B cell (primary cell): ENCODE results near the gene C2CD3. TPM values are rescaled to one million over a fixed set of nuclear protein-coding genes. Genes with fewer than 3 reads are reported as not detected.

ENCODE experiments used
- ATAC-seq: fragments of 200-7000 bp; cut with Tn5 transposase; one replicate; pipeline ENCODE4 v1.10.0; 2021; ENCODE audit warnings: low read depth, mild to moderate bottlenecking, moderate number of reproducible peaks, moderate library complexity
- CTCF ChIA-PET: fragments of 350-600 bp; sonication (Branson Sonifier 250); formaldehyde crosslinking; loops from one replicate; lab custom pipeline; 2021; ENCODE audit warnings: antibody characterized with exemption, inconsistent platforms; lab: Charles Lee
- POLR2A ChIA-PET: fragments of 350-600 bp; sonication (Branson Sonifier 250); formaldehyde crosslinking; loops from one replicate; lab custom pipeline; 2021; ENCODE audit warnings: antibody characterized with exemption; lab: Charles Lee
- DNase-seq: peaks from one replicate; pipeline ENCODE4 v3.0.0; 2013
- H2AFZ ChIP-seq: 2 replicates; pipeline ENCODE4 v1.6.1; 2012; ENCODE audit warnings: mild to moderate bottlenecking, low read depth, low read length; ENCODE audit not compliant: insufficient read depth, poor library complexity, severe bottlenecking
- H3K27ac ChIP-seq, 2 donors: 1 replicate in 1 of 2; 2 replicates in 1 of 2; pipeline ENCODE4 v1.5.1; 2012 to 2013; ENCODE audit warnings: low read length in 2 of 2, mild to moderate bottlenecking in 2 of 2, moderate library complexity in 1 of 2
- H3K27me3 ChIP-seq, 4 experiments: fragments of 200-600 bp in 1 of 4; sonication (generic) in 1 of 4; replicated peaks in 1 of 4; 1 replicate in 2 of 4; 2 replicates in 2 of 4; pipeline versions ENCODE4 v1.6.1 to v1.7.0; 2013 to 2016; ENCODE audit warnings: low read length in 3 of 4, mild to moderate bottlenecking in 2 of 4, mixed read lengths in 1 of 4, moderate library complexity in 1 of 4; ENCODE audit not compliant: insufficient read depth in 4 of 4, control insufficient read depth in 3 of 4; ENCODE audit errors: control extremely low read depth in 1 of 4
- H3K36me3 ChIP-seq, 2 experiments: replicated peaks in 1 of 2; 1 replicate in 1 of 2; 2 replicates in 1 of 2; pipeline versions ENCODE4 v1.6.1 to v1.7.1; 2013; ENCODE audit warnings: low read length in 1 of 2; ENCODE audit not compliant: insufficient read depth in 2 of 2, control insufficient read depth in 1 of 2; ENCODE audit errors: control extremely low read depth in 1 of 2, extremely low read depth in 1 of 2
- H3K4me1 ChIP-seq, 2 donors: fragments of 200-600 bp in 1 of 2; sonication (generic) in 1 of 2; 1 replicate in 1 of 2; 2 replicates in 1 of 2; pipeline versions ENCODE4 v1.5.1 to v1.6.1; 2013 to 2017; ENCODE audit warnings: low read length in 2 of 2; ENCODE audit not compliant: control insufficient read depth in 2 of 2, insufficient read depth in 2 of 2
- H3K4me2 ChIP-seq: replicated peaks from 2 replicates; pipeline ENCODE3; 2012; ENCODE audit warnings: mild to moderate bottlenecking, low read depth, low read length; ENCODE audit not compliant: poor library complexity, severe bottlenecking
- H3K4me3 ChIP-seq, 5 experiments: fragments of 200-600 bp in 1 of 5; sonication (generic) in 1 of 5; 1 replicate in 3 of 5; 2 replicates in 2 of 5; pipeline versions ENCODE4 v1.5.1 to v1.7.0; 2011 to 2016; ENCODE audit warnings: low read length in 4 of 5, mild to moderate bottlenecking in 4 of 5, low read depth in 2 of 5, control low read depth in 1 of 5, moderate library complexity in 1 of 5; ENCODE audit not compliant: insufficient read depth in 1 of 5; ENCODE audit errors: control extremely low read depth in 1 of 5, extremely low read depth in 1 of 5
- H3K79me2 ChIP-seq: fragments of 200-600 bp; sonication (generic); one replicate; pipeline ENCODE4 v1.6.0; 2016; ENCODE audit warnings: low read length; ENCODE audit not compliant: control insufficient read depth, insufficient read depth
- H3K9ac ChIP-seq: fragments of 200-600 bp; sonication (generic); 2 replicates; pipeline ENCODE4 v1.6.1; 2017; ENCODE audit warnings: mild to moderate bottlenecking, low read length, moderate library complexity
- H3K9me3 ChIP-seq, 3 donors: one replicate each; pipeline versions ENCODE4 v1.6.1 to v1.7.1; 2013; ENCODE audit warnings: low read length in 2 of 3; ENCODE audit not compliant: control insufficient read depth in 2 of 3, insufficient read depth in 1 of 3; ENCODE audit errors: control extremely low read depth in 1 of 3
- H4K20me1 ChIP-seq: 2 replicates; pipeline ENCODE4 v1.6.0; 2012; ENCODE audit warnings: mild to moderate bottlenecking, low read length; ENCODE audit not compliant: insufficient read depth, control insufficient read depth, poor library complexity, severe bottlenecking
- H3K27ac Mint-ChIP-seq: one replicate; pipeline ENCODE4 v1.8.0; 2021; ENCODE audit warnings: mixed read lengths
- H3K27me3 Mint-ChIP-seq: one replicate; pipeline ENCODE4 v1.8.0; 2021; ENCODE audit warnings: mixed read lengths
- H3K4me1 Mint-ChIP-seq: one replicate; pipeline ENCODE4 v1.8.0; 2021; ENCODE audit warnings: mixed read lengths
- H3K4me3 Mint-ChIP-seq: one replicate; pipeline ENCODE4 v1.8.0; 2021; ENCODE audit warnings: mixed read lengths
- H3K9me3 Mint-ChIP-seq: one replicate; pipeline ENCODE4 v1.8.0; 2022; ENCODE audit warnings: mixed read lengths; ENCODE audit not compliant: insufficient read depth
- CTCF ChIP-seq: fragments of 200-600 bp; IDR thresholded peaks from one replicate; pipeline ENCODE4 v1.8.0; 2022; ENCODE audit warnings: antibody characterized with exemption, mild to moderate bottlenecking
- EZH2 ChIP-seq: IDR thresholded peaks from 2 replicates; pipeline ENCODE4 v1.6.1; 2012; ENCODE audit warnings: borderline replicate concordance, low read depth, mild to moderate bottlenecking, moderate library complexity, low read length; ENCODE audit not compliant: insufficient read depth, poor library complexity, severe bottlenecking
- WGBS: methylation state at CpG from one replicate; pipeline ENCODE4 v1.1.5; 2013; ENCODE audit warnings: missing lambda C conversion rate; ENCODE audit not compliant: insufficient coverage; 5-methylcytosine and 5-hydroxymethylcytosine counted together
- intact Hi-C: fragments of 100-400 bp; cut with micrococcal nuclease; formaldehyde crosslinking; loops from one replicate; pipeline ENCODE4 v1.10.0; 2022
- polyA plus RNA-seq: library from polyadenylated mRNA; depleted of rRNA; stranded (reverse); fragments of >200 nt; gene quantifications from 2 replicates; pipeline ENCODE4 v1.2.3, GENCODE V29; 2012
- total RNA-seq, 2 donors: library from RNA; stranded (reverse); fragments of 120-200 nt in 1 of 2; gene quantifications; 1 replicate in 1 of 2; 2 replicates in 1 of 2; pipeline versions ENCODE4 v1.2.3 to v1.2.4, GENCODE V29; 2013 to 2022

C2CD3 gene
- total and polyA plus RNA-seq, 2 donors (not counting 1 experiment from before 2014, with no cell fraction given), result 19.8 to 69.0 TPM

GRCh38 chr11:74007691-74008372, 163.0 kb downstream of the C2CD3 start:
- Histone ChIP-seq H3K9ac (no peak overlapping the region), H3K4me2 (no peak overlapping the region), H3K36me3 (peaks cover 0 to 8% of the 10 kb centered on the region in 2 experiments), H3K79me2 (no peaks in the 10 kb centered on the region), H3K27me3 (no peaks in the 10 kb centered on the region), H4K20me1 (no peaks in the 10 kb centered on the region), H3K27ac (no peak overlapping the region), H2AFZ (no peak overlapping the region), H3K4me1 (peaks cover 53 to 57% of the 10 kb centered on the region in 2 donors), H3K9me3 (no peaks in the 10 kb centered on the region), H3K4me3 (no peak overlapping the region)
- Mint-ChIP-seq H3K27me3 (no peaks in the 10 kb centered on the region), H3K4me3 (no peak overlapping the region), H3K9me3 (no peaks in the 10 kb centered on the region), H3K27ac (peak overlapping the region; percentile 46), H3K4me1 (peaks cover 67% of the 10 kb centered on the region)
- 93% methylated on average over 5 of the region's 6 CpGs for WGBS
- no peak for DNase-seq
- ATAC-seq, result no peak
- TF ChIP-seq EZH2 (no peak), CTCF (no peak)
- intact Hi-C loops, result no loop called here
- CTCF ChIA-PET, result interaction anchor here (1.0 to 1.1 kb wide), 2 partner anchors 10 to 47 kb away, joined by 3 read pairs; no protein-coding TSS in a partner anchor
- POLR2A ChIA-PET, result interaction anchor here (1.2 kb wide), 1 partner anchor 27 kb away, joined by 5 read pairs; no protein-coding TSS in a partner anchor

GRCh38 chr11:74006743-74007304, 164.0 kb downstream of the C2CD3 start:
- Histone ChIP-seq H3K79me2 (no peaks in the 10 kb centered on the region), H3K27me3 (no peaks in the 10 kb centered on the region), H3K4me2 (no peak overlapping the region), H4K20me1 (no peaks in the 10 kb centered on the region), H3K4me1 (peaks cover 43 to 47% of the 10 kb centered on the region in 2 donors), H3K36me3 (peaks cover 0 to 14% of the 10 kb centered on the region in 2 experiments), H3K9me3 (no peaks in the 10 kb centered on the region), H3K27ac (no peak overlapping the region), H3K4me3 (no peak overlapping the region), H3K9ac (no peak overlapping the region), H2AFZ (no peak overlapping the region)
- ChIA-PET POLR2A (interaction anchor here (1.2 kb wide), 1 partner anchor 26 kb away, joined by 5 read pairs; no protein-coding TSS in a partner anchor), CTCF (interaction anchor here (1.0 kb wide), 1 partner anchor 46 kb away, joined by 3 read pairs; no protein-coding TSS in a partner anchor)
- no peak overlapping the region for H3K4me3 Mint-ChIP-seq
- no peak for TF ChIP-seq EZH2
- no peak for TF ChIP-seq CTCF
- H3K9me3 Mint-ChIP-seq, result no peaks in the 10 kb centered on the region
- DNase-seq (no peak), ATAC-seq (no peak)
- intact Hi-C loops, result no loop called here
- WGBS, result 97% methylated on average over 7 of the region's 7 CpGs
- H3K4me1 Mint-ChIP-seq, result peaks cover 58% of the 10 kb centered on the region
- no peaks in the 10 kb centered on the region for H3K27me3 Mint-ChIP-seq
- H3K27ac Mint-ChIP-seq, result peak overlapping the region; percentile 77
